BLaER1 treated with 17β-estradiol and CSF1 and Interleukin-3, amounts not matched to agents 10 nM and 100 nM (cell line): ENCODE data around the gene TCF19.

ENCODE experiments used
- H3K27ac ChIP-seq, 11 experiments: shearing (Covaris generic); formaldehyde crosslinking; 2 replicates each; pipeline ENCODE4 v1.8.1; 2022
- H3K27me3 ChIP-seq, 11 experiments: shearing (Covaris generic); formaldehyde crosslinking; 2 replicates each; pipeline ENCODE4 v1.8.1; 2022
- H3K36me3 ChIP-seq, 11 experiments: shearing (Covaris generic); formaldehyde crosslinking; 2 replicates each; pipeline ENCODE4 v1.8.1; 2022
- H3K4me1 ChIP-seq, 10 experiments: shearing (Covaris generic); formaldehyde crosslinking; 2 replicates each; pipeline ENCODE4 v1.8.1; 2022
- H3K4me2 ChIP-seq, 11 experiments: shearing (Covaris generic); formaldehyde crosslinking; 2 replicates each; pipeline ENCODE4 v1.8.1; 2022
- H3K4me3 ChIP-seq, 10 experiments: shearing (Covaris generic); formaldehyde crosslinking; 2 replicates each; pipeline ENCODE4 v1.8.1; 2022
- H3K9ac ChIP-seq, 11 experiments: shearing (Covaris generic); formaldehyde crosslinking; 2 replicates each; pipeline ENCODE4 v1.8.1; 2022
- H3K9me3 ChIP-seq, 11 experiments: shearing (Covaris generic); formaldehyde crosslinking; replicated peaks in 1 of 11; 2 replicates each; pipeline ENCODE4 v1.8.1; 2022
- H4K20me1 ChIP-seq, 11 experiments: shearing (Covaris generic); formaldehyde crosslinking; 2 replicates each; pipeline ENCODE4 v1.8.1; 2022
- Cebpa-rat ChIP-seq, 11 experiments: shearing (Covaris generic); IDR thresholded peaks; 2 replicates each; pipeline ENCODE4 v1.8.1; 2022

Gene TCF19

GRCh38 chr6:31210123-31210522, 51.7 kb downstream of the TCF19 start:
- no peak overlapping the region for H3K9ac ChIP-seq
- H3K4me3 ChIP-seq, result no peak overlapping the region
- no peak for TF ChIP-seq Cebpa-rat (IDR thresholded peaks at IDR 0.05)
- no peaks in the 10 kb centered on the region for H3K27me3 ChIP-seq
- no peak overlapping the region for H3K4me2 ChIP-seq
- peaks cover 4 to 26% (median 11%) of the 10 kb centered on the region in 10 experiments for H3K4me1 ChIP-seq
- no peak overlapping the region for H3K27ac ChIP-seq
- H4K20me1 ChIP-seq, result no peaks in the 10 kb centered on the region
- peaks cover 0 to 10% (median 6%) of the 10 kb centered on the region in 11 experiments; a peak in 12 of 22 replicates for H3K9me3 ChIP-seq
- no peaks in the 10 kb centered on the region for H3K36me3 ChIP-seq

GRCh38 chr6:31210741-31211532, 52.5 kb downstream of the TCF19 start:
- H3K36me3 ChIP-seq, result no peaks in the 10 kb centered on the region
- H4K20me1 ChIP-seq, result no peaks in the 10 kb centered on the region
- H3K4me2 ChIP-seq, result no peak overlapping the region
- no peak overlapping the region for H3K4me3 ChIP-seq
- H3K4me1 ChIP-seq, result peaks cover 12 to 23% (median 17%) of the 10 kb centered on the region in 10 experiments
- peaks cover 7 to 16% (median 11%) of the 10 kb centered on the region in 11 experiments; a peak in 19 of 22 replicates for H3K9me3 ChIP-seq
- no peak for TF ChIP-seq Cebpa-rat (IDR thresholded peaks at IDR 0.05)
- H3K9ac ChIP-seq, result no peak overlapping the region
- H3K27me3 ChIP-seq, result no peaks in the 10 kb centered on the region
- no peak overlapping the region for H3K27ac ChIP-seq
